GM18519 (cell line): Measurements from ENCODE around the gene SPATA24.
A peak's percentile ranks its signal among the peaks of the same experiment; 100 is the strongest.
"Not testable (repeated sequence)": the region's sequence is repeated elsewhere in the genome, so short reads cannot be mapped to it uniquely, and the experiment has no call there.

Experiments used
- ATAC-seq: cut with Tn5 transposase; IDR thresholded peaks from one replicate; pipeline ENCODE4 v1.9.1; 2021; ENCODE audit warnings: mild to moderate bottlenecking, moderate library complexity; ENCODE audit not compliant: unreplicated experiment, low FRiP score

Gene SPATA24

GRCh38 chr5:139395844-139396640 is 7.8 kb downstream of the SPATA24 start:
- no peak for ATAC-seq

- ATAC-seq, result no peak
Measured at GRCh38 chr5:139394654-139395566, 9.0 kb downstream of the SPATA24 start, which contains the start of gene PROB1. Gene PROB1, minus strand, starts transcription at chr5:139395104. Its CDS starts 23 bp downstream, at chr5:139395081.

GRCh38 chr5:139394123-139394653 is 9.7 kb downstream of the SPATA24 start:
- ATAC-seq, result no peak

- ATAC-seq, result no peak
Measured at GRCh38 chr5:139393497-139394122, 10.3 kb downstream of the SPATA24 start.

- ATAC-seq, result peak; percentile 42
Measured at GRCh38 chr5:139392678-139393496, 11.0 kb downstream of the SPATA24 start.

GRCh38 chr5:139392324-139392677 is 11.6 kb downstream of the SPATA24 start:
- no peak for ATAC-seq

- no peak for ATAC-seq
Measured at GRCh38 chr5:139391570-139392323, 12.1 kb downstream of the SPATA24 start.

GRCh38 chr5:139390639-139391569 is 13.0 kb downstream of the SPATA24 start:
- no peak for ATAC-seq

- peak; percentile 24 for ATAC-seq
Measured at GRCh38 chr5:139389701-139390638, 13.9 kb downstream of the SPATA24 start, which contains the start of gene MZB1. Gene MZB1, minus strand, starts transcription at chr5:139389913. Its CDS starts 57 bp downstream, at chr5:139389856.

- ATAC-seq, result no peak
Measured at GRCh38 chr5:139388198-139388821, 15.6 kb downstream of the SPATA24 start.

GRCh38 chr5:139387611-139388197 is 16.2 kb downstream of the SPATA24 start:
- ATAC-seq, result no peak

- not testable (repeated sequence) for ATAC-seq
Measured at GRCh38 chr5:139386956-139387355, 16.9 kb downstream of the SPATA24 start.

GRCh38 chr5:139386050-139386438 is 17.8 kb downstream of the SPATA24 start:
- no peak for ATAC-seq

- no peak for ATAC-seq
Measured at GRCh38 chr5:139385061-139386049, 18.5 kb downstream of the SPATA24 start.

GRCh38 chr5:139384591-139385051 is 19.3 kb downstream of the SPATA24 start:
- ATAC-seq, result no peak
